ENCODE results near the gene LARGE2. TPM values are rescaled to one million over a fixed set of nuclear protein-coding genes. Genes with fewer than 3 reads are reported as not detected.
"Not testable (repeated sequence)": the region's sequence is repeated elsewhere in the genome, so short reads cannot be mapped to it uniquely, and the experiment has no call there.

LARGE2 gene
- total RNA-seq, 2 experiments from 2014 or later: 1.2 to 1.5 TPM

GRCh38 chr11:45904309-45904915 is 18.0 kb upstream of the LARGE2 start:
- H3K36me3 Mint-ChIP-seq: no peaks in the 10 kb centered on the region
- no peaks in the 10 kb centered on the region for H3K9me3 Mint-ChIP-seq
- peaks cover 7% of the 10 kb centered on the region for H3K4me1 Mint-ChIP-seq
- H3K27ac Mint-ChIP-seq: no peak overlapping the region
- no peak for DNase-seq
- H3K4me3 Mint-ChIP-seq: no peak overlapping the region
- H3K27me3 Mint-ChIP-seq: peaks cover 11% of the 10 kb centered on the region

- peaks cover 11% of the 10 kb centered on the region for H3K27me3 Mint-ChIP-seq
- no peaks in the 10 kb centered on the region for H3K36me3 Mint-ChIP-seq
- H3K9me3 Mint-ChIP-seq: no peaks in the 10 kb centered on the region
- H3K4me1 Mint-ChIP-seq: peaks cover 7% of the 10 kb centered on the region
- H3K27ac Mint-ChIP-seq: no peak overlapping the region
- H3K4me3 Mint-ChIP-seq: no peak overlapping the region
- DNase-seq: no peak
Observed at GRCh38 chr11:45905095-45905494, 17.4 kb upstream of the LARGE2 start.

DNA sequence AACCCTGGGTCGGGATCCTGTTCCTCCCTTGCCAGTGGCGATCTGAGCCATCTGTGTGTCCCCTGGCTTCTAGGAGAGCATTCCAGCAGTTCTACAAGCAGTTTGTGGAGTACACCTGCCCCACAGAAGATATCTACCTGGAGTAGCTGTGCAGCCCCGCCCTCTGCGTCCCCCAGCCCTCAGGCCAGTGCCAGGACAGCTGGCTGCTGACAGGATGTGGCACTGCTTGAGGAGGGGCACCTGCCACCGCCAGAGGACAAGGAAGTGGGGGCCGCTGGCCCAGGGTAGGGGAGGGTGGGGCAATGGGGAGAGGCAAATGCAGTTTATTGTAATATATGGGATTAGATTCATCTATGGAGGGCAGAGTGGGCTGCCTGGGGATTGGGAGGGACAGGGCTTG is 16.9 kb upstream of the LARGE2 start:
- H3K27ac Mint-ChIP-seq, H3K27me3 Mint-ChIP-seq, H3K4me1 Mint-ChIP-seq, H3K4me3 Mint-ChIP-seq, H3K36me3 Mint-ChIP-seq, DNase-seq, H3K9me3 Mint-ChIP-seq: not testable (repeated sequence)

GRCh38 chr11:45906096-45906682 is 16.3 kb upstream of the LARGE2 start:
- Mint-ChIP-seq H3K9me3 (no peaks in the 10 kb centered on the region), H3K27me3 (peaks cover 2% of the 10 kb centered on the region), H3K4me3 (no peak overlapping the region), H3K36me3 (no peaks in the 10 kb centered on the region), H3K4me1 (peaks cover 3% of the 10 kb centered on the region), H3K27ac (no peak overlapping the region)
- no peak for DNase-seq

DNA sequence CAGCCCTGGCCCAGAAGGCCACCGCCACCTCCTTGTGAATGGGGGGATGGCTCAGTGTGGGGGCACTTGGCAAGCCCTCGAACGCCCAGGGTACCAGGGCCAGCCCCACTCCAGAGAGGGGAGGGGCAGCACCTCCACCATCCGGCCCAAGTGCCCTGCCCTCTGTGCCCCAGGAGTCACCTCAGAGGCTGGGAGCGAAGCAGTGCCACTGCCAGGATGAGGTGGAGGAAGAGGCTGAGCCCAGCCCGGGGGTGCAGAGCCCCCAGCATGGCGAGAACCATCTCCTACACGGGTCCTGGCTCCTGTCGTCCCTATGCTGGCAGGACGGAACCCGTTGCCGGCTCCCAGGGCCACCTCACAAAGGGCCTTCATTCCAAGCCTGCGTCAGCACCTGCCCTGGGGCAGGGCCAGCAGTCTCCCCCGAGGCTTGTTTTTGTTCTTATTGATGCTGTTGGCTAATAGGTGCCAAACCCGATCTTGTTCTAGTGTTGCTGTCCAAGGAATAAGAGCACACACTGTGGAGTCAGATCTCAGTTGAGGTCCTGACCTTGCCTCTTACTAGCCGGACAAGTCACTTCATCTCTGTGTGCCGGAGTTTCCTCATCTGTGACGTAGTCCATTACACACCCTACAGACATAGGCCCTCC is 15.4 kb upstream of the LARGE2 start, which contains the start of gene FREY1:
FREY1 (minus strand) TSS at position 307 of the 647 bp plus-strand sequence; CDS start at position 281, 26 bp downstream.
- H3K36me3 Mint-ChIP-seq: no peaks in the 10 kb centered on the region
- no peak within 1 kb of the TSS for H3K4me3 Mint-ChIP-seq
- DNase-seq: no peak
- H3K27ac Mint-ChIP-seq: no peak within 1 kb of the TSS
- no peaks in the 10 kb centered on the region for H3K9me3 Mint-ChIP-seq
- H3K4me1 Mint-ChIP-seq: peaks cover 3% of the 10 kb centered on the region
- H3K27me3 Mint-ChIP-seq: no peaks in the 10 kb centered on the region

DNA sequence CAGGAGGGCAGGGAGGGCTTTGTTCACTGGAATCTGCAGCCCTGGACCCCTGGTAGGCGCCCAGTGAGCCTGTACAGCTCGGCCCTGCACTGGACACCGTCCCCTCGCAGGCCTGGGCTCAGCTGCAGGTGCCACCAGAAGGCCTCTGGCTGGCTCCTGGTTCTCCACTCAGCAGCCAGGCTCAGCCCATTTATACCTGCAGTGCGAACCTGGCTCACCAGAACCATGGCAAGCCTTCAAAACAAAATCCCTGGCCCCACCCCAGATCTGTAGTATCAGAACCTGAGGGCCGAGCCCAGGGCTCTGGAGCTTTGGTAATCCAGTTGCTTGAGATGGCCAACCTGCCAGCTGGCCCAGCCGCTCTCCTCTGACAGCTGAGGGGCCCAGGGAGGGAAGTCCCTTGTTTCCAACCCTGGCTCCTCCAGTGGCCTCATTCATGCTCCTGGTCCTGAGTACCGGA is 14.5 kb upstream of the LARGE2 start:
- Mint-ChIP-seq H3K36me3 (no peaks in the 10 kb centered on the region), H3K4me1 (peaks cover 3% of the 10 kb centered on the region), H3K27ac (no peak overlapping the region), H3K4me3 (no peak overlapping the region), H3K27me3 (no peaks in the 10 kb centered on the region), H3K9me3 (no peaks in the 10 kb centered on the region)
- no peak for DNase-seq

- H3K4me3 Mint-ChIP-seq: no peak overlapping the region
- DNase-seq: no peak
- no peaks in the 10 kb centered on the region for H3K9me3 Mint-ChIP-seq
- H3K27ac Mint-ChIP-seq: no peak overlapping the region
- H3K4me1 Mint-ChIP-seq: peaks cover 3% of the 10 kb centered on the region
- H3K36me3 Mint-ChIP-seq: peaks cover 3% of the 10 kb centered on the region
- H3K27me3 Mint-ChIP-seq: no peaks in the 10 kb centered on the region
Observed at GRCh38 chr11:45909594-45910475, 12.6 kb upstream of the LARGE2 start.

DNA sequence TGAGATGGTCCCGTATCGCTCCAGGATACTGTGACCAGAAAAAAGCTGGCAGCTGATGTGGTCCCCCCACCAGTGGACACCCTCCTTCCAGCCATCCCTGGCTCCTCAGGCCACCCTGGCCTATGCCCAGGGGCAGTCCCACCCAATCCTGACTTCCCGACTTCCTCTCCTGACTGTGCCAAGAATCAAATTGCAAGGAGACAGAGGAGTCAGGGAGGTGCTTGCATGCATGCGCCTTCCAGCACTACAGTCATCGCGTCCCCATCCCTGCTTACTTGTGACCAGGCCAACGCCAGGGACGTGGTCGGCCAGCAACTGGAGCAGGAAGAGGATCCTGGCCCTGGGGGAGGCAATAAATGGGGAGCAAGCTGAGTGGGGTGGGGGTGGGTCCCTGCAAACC is 11.8 kb upstream of the LARGE2 start:
- Mint-ChIP-seq H3K4me1 (peaks cover 5% of the 10 kb centered on the region), H3K27ac (no peak overlapping the region), H3K4me3 (no peak overlapping the region), H3K9me3 (no peaks in the 10 kb centered on the region), H3K27me3 (no peaks in the 10 kb centered on the region), H3K36me3 (peaks cover 5% of the 10 kb centered on the region)
- DNase-seq: no peak

DNA sequence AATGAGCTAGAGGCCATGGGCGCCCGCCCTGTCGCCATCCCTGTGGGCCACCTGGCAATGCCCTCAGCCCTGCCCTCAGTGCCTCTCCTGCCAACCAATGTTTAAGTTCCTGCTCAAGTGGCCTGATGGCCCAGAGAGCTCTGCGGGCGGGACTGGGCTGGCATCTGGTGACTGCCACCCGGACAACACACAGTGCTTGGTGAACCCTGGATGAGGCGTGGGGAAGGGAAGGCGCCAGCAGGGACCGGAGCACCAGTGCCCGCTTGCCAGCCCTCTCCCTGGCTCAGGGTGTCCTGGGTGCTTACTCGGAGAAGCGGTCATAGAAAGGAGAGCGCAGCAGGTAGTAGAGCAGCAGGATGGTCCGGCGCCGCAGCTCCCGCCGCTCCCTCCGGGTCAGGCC is 8.9 kb upstream of the LARGE2 start:
- no peaks in the 10 kb centered on the region for H3K27me3 Mint-ChIP-seq
- no peak for DNase-seq
- H3K27ac Mint-ChIP-seq: peak overlapping the region; percentile 60
- H3K9me3 Mint-ChIP-seq: no peaks in the 10 kb centered on the region
- peaks cover 9% of the 10 kb centered on the region for H3K4me1 Mint-ChIP-seq
- H3K4me3 Mint-ChIP-seq: no peak overlapping the region
- H3K36me3 Mint-ChIP-seq: peaks cover 5% of the 10 kb centered on the region

- DNase-seq: no peak
- no peaks in the 10 kb centered on the region for H3K27me3 Mint-ChIP-seq
- peak overlapping the region; percentile 60 for H3K27ac Mint-ChIP-seq
- H3K4me1 Mint-ChIP-seq: peaks cover 11% of the 10 kb centered on the region
- H3K36me3 Mint-ChIP-seq: peaks cover 5% of the 10 kb centered on the region
- H3K4me3 Mint-ChIP-seq: no peak overlapping the region
- no peaks in the 10 kb centered on the region for H3K9me3 Mint-ChIP-seq
Observed at GRCh38 chr11:45913942-45914635, 8.4 kb upstream of the LARGE2 start.

GRCh38 chr11:45915446-45915845 is 7.0 kb upstream of the LARGE2 start:
- no peaks in the 10 kb centered on the region for H3K27me3 Mint-ChIP-seq
- no peaks in the 10 kb centered on the region for H3K9me3 Mint-ChIP-seq
- DNase-seq: no peak
- H3K36me3 Mint-ChIP-seq: peaks cover 5% of the 10 kb centered on the region
- no peak overlapping the region for H3K4me3 Mint-ChIP-seq
- peaks cover 14% of the 10 kb centered on the region for H3K4me1 Mint-ChIP-seq
- H3K27ac Mint-ChIP-seq: no peak overlapping the region

DNA sequence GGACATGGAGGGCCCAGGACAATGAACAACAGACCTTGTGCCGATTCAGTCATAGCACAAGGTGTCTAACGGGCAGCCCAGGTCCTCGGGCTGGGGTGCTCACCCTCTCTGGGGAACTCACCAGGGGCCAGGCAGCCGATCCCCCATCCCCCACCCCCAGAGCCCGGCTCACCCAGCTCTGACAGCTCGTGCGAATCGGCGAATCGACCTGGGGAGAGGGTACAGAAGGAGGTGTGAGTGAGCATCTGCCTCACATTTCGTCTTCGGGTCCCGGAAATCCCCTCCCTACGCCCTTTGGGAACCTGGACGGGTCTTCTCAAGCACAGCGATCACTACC is 5.2 kb upstream of the LARGE2 start:
- peaks cover 17% of the 10 kb centered on the region for H3K4me1 Mint-ChIP-seq
- DNase-seq: no peak

DNA sequence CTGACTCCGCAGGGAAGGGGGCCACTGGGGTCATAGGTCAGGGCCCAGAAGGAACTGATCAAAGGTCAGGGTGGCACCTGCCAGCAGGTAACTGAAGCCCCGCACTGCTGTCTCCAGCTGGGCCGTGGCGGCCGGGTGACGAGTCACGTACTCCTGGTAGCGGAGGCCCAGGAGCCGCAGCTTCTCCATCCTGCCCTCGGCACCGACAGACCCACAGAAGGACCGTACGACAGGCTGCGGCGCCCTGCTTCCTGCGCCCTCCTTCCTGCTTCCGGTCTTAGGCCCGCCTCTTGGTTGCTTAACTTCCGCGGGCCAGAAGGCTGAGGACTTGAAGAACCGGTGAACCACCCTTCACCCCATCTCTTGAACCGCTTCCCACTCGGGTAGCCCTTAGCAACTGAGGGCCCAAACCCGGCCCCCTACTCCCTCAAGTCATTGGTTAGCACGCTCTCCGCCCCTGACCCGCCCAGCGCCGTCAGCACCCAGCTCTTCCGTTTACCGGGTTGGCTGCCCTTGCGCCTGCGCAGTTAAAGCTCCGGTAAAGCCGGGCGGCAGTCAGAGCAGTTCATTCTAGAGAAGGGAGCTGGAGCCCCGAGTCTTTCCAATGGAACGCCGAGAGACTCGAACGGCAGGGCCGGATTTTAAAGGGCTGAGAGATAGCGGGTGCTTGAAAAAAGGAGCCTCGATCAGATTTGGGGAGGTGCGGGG is 4.7 kb upstream of the LARGE2 start, which contains the start of gene PEX16:
PEX16 (minus strand) TSS at position 255 of the 708 bp plus-strand sequence; CDS start at position 189, 66 bp downstream.
- Mint-ChIP-seq H3K9me3 (no peaks in the 10 kb centered on the region), H3K27me3 (no peaks in the 10 kb centered on the region), H3K4me3 (peak within 1 kb of the TSS; percentile 91), H3K27ac (peak within 1 kb of the TSS; percentile 94), H3K4me1 (peaks cover 17% of the 10 kb centered on the region), H3K36me3 (peaks cover 5% of the 10 kb centered on the region)
- peak; percentile 97 for DNase-seq

More for the DNA sequence above, 5.2 kb upstream of the LARGE2 start:
- H3K27me3 Mint-ChIP-seq: no peaks in the 10 kb centered on the region
- peaks cover 5% of the 10 kb centered on the region for H3K36me3 Mint-ChIP-seq
- H3K27ac Mint-ChIP-seq: peak overlapping the region; percentile 94
- no peaks in the 10 kb centered on the region for H3K9me3 Mint-ChIP-seq
- H3K4me3 Mint-ChIP-seq: peak overlapping the region; percentile 91

Measured in activated naive CD8-positive, alpha-beta T cell treated with anti-CD3 and anti-CD28 coated beads for 36 hours (primary cell).